Suprapubic skin (tissue), 3 donors: Measurements from ENCODE around the gene TCHH.

ENCODE experiments used
- CTCF ChIP-seq, 2 donors: fragments of 200-600 bp in 1 of 2; fragments of 450-650 bp in 1 of 2; sonication (generic) in 1 of 2; IDR thresholded peaks; one replicate each; pipeline ENCODE4 v1.5.1; 2016 to 2019; ENCODE audit warnings: antibody characterized with exemption in 2 of 2, mild to moderate bottlenecking in 1 of 2, moderate library complexity in 1 of 2
- POLR2AphosphoS5 ChIP-seq, 3 donors: sonication (generic); formaldehyde crosslinking; IDR thresholded peaks; one replicate each; pipeline ENCODE4 v1.6.1; 2017; ENCODE audit warnings: antibody characterized with exemption in 3 of 3

- TF ChIP-seq CTCF (IDR thresholded peaks at IDR 0.05), result no peak
- TF ChIP-seq POLR2AphosphoS5 (IDR thresholded peaks at IDR 0.05), result no peak
These were observed 47.7 kb upstream of the TCHH start for GRCh38 chr1:152162792-152163463.
